Smooth muscle cell (in vitro differentiated cells): ENCODE measurements around the gene MRPS12. TPM values are rescaled to one million over a fixed set of nuclear protein-coding genes. Genes with fewer than 3 reads are reported as not detected.

Source experiments
- DNase-seq: peaks from one replicate; lab custom pipeline; 2025; ENCODE audit not compliant: unreplicated experiment; lab: John Stamatoyannopoulos, UW
- H2AFZ ChIP-seq: fragments of 200-600 bp; sonication (generic); 2 replicates; pipeline ENCODE4 v1.6.0; 2016; ENCODE audit warnings: antibody characterized with exemption, low read depth, mild to moderate bottlenecking
- H3F3A ChIP-seq: fragments of 200-600 bp; sonication (generic); 2 replicates; pipeline ENCODE4 v1.6.0; 2017; ENCODE audit warnings: antibody characterized with exemption, low read depth
- H3K27ac ChIP-seq: fragments of 200-600 bp; sonication (generic); 2 replicates; pipeline ENCODE4 v1.5.1; 2016; ENCODE audit warnings: low read depth, mild to moderate bottlenecking
- H3K27me3 ChIP-seq: fragments of 200-600 bp; sonication (generic); 2 replicates; pipeline ENCODE4 v1.6.1; 2016; ENCODE audit warnings: low read depth, mild to moderate bottlenecking
- H3K36me3 ChIP-seq: fragments of 200-600 bp; sonication (generic); 2 replicates; pipeline ENCODE4 v1.5.1; 2016; ENCODE audit warnings: low read depth
- H3K4me1 ChIP-seq: fragments of 200-600 bp; sonication (generic); 2 replicates; pipeline ENCODE4 v1.5.1; 2016; ENCODE audit warnings: low read depth
- H3K4me2 ChIP-seq: fragments of 200-600 bp; sonication (generic); 2 replicates; pipeline ENCODE4 v1.6.0; 2016; ENCODE audit warnings: mild to moderate bottlenecking
- H3K4me3 ChIP-seq: fragments of 200-600 bp; sonication (generic); 2 replicates; pipeline ENCODE4 v1.5.1; 2016; ENCODE audit warnings: mild to moderate bottlenecking
- H3K79me2 ChIP-seq: fragments of 200-600 bp; sonication (generic); 2 replicates; pipeline ENCODE4 v1.6.0; 2016; ENCODE audit warnings: low read depth, mild to moderate bottlenecking
- H3K9ac ChIP-seq: fragments of 200-600 bp; sonication (generic); 2 replicates; pipeline ENCODE4 v1.6.0; 2016; ENCODE audit warnings: low read depth
- H3K9me3 ChIP-seq: fragments of 200-600 bp; sonication (generic); replicated peaks from 2 replicates; pipeline ENCODE4 v1.5.1; 2016; ENCODE audit warnings: low read depth
- H4K20me1 ChIP-seq: fragments of 200-600 bp; sonication (generic); 2 replicates; pipeline ENCODE4 v1.6.0; 2016; ENCODE audit warnings: low read depth
- CTCF ChIP-seq: fragments of 200-600 bp; sonication (generic); IDR thresholded peaks from 2 replicates; pipeline ENCODE4 v1.5.1; 2017; ENCODE audit warnings: borderline replicate concordance, mild to moderate bottlenecking, antibody characterized with exemption; ENCODE audit not compliant: insufficient read depth, poor library complexity, severe bottlenecking
- WGBS: methylation state at CpG from one replicate; pipeline ENCODE4 v1.1.7; 2016; ENCODE audit warnings: low lambda C conversion rate; 5-methylcytosine and 5-hydroxymethylcytosine counted together
- polyA plus RNA-seq: library from polyadenylated mRNA; unstranded; fragments of >200 nt; fragmentation: Nextera tagmentation; extraction: Ambion mirVana; gene quantifications from 2 replicates; pipeline ENCODE4 v1.2.1, GENCODE V29; 2016
- total RNA-seq: library from RNA; depleted of rRNA; stranded (reverse); fragments of >200 nt; gene quantifications from 2 replicates; pipeline ENCODE4 v1.2.3, GENCODE V29; 2014

Gene MRPS12
- total and polyA plus RNA-seq, 2 experiments from 2014 or later = 25.7 to 55.2 TPM

- 44% methylated on average over 3 of the region's 3 CpGs for WGBS
- H3K4me3 ChIP-seq = no peak overlapping the region
- H3K79me2 ChIP-seq = peaks cover 10% of the 10 kb centered on the region
- no peak overlapping the region for H3K9ac ChIP-seq
- peak overlapping the region; percentile 75 for H3K27ac ChIP-seq
- no peaks in the 10 kb centered on the region for H3K9me3 ChIP-seq
- TF ChIP-seq CTCF = no peak
- no peaks in the 10 kb centered on the region for H4K20me1 ChIP-seq
- DNase-seq = no peak
- H3K4me2 ChIP-seq = no peak overlapping the region
- no peak overlapping the region for H2AFZ ChIP-seq
- peaks cover 29% of the 10 kb centered on the region for H3F3A ChIP-seq
- H3K36me3 ChIP-seq = no peaks in the 10 kb centered on the region
- peaks cover 15% of the 10 kb centered on the region for H3K4me1 ChIP-seq
- H3K27me3 ChIP-seq = no peaks in the 10 kb centered on the region
Observed at GRCh38 chr19:38978326-38978689, 47.6 kb downstream of the MRPS12 start.

- Histone ChIP-seq H2AFZ (no peak overlapping the region), H3K4me2 (no peak overlapping the region), H3K27me3 (no peaks in the 10 kb centered on the region), H3F3A (peaks cover 26% of the 10 kb centered on the region), H3K9ac (no peak overlapping the region), H4K20me1 (no peaks in the 10 kb centered on the region), H3K9me3 (no peaks in the 10 kb centered on the region), H3K79me2 (no peaks in the 10 kb centered on the region), H3K4me1 (peaks cover 9% of the 10 kb centered on the region), H3K36me3 (no peaks in the 10 kb centered on the region), H3K4me3 (no peak overlapping the region), H3K27ac (no peak overlapping the region)
- no peak for TF ChIP-seq CTCF
- DNase-seq = no peak
- 62% methylated on average over 5 of the region's 5 CpGs for WGBS
Observed at GRCh38 chr19:38979812-38980211, 49.1 kb downstream of the MRPS12 start.

GRCh38 chr19:38980583-38981374 is 50.0 kb downstream of the MRPS12 start:
- H3K9ac ChIP-seq = no peak overlapping the region
- WGBS = 88% methylated on average over 10 of the region's 10 CpGs
- no peak overlapping the region for H2AFZ ChIP-seq
- H3K4me1 ChIP-seq = peaks cover 7% of the 10 kb centered on the region
- no peaks in the 10 kb centered on the region for H3K9me3 ChIP-seq
- no peaks in the 10 kb centered on the region for H3K79me2 ChIP-seq
- no peak for TF ChIP-seq CTCF
- peaks cover 22% of the 10 kb centered on the region for H3F3A ChIP-seq
- no peak overlapping the region for H3K27ac ChIP-seq
- DNase-seq = no peak
- no peaks in the 10 kb centered on the region for H4K20me1 ChIP-seq
- no peaks in the 10 kb centered on the region for H3K27me3 ChIP-seq
- H3K36me3 ChIP-seq = no peaks in the 10 kb centered on the region
- H3K4me2 ChIP-seq = no peak overlapping the region
- H3K4me3 ChIP-seq = no peak overlapping the region

Other genes with a start within 250 kb of the MRPS12 start
- 3.2 and 5.5 TPM in 2 replicates for gene CAPN12, start 186.5 kb upstream of the MRPS12 start, total RNA-seq
- gene CAPN12, start 186.5 kb upstream of the MRPS12 start, polyA plus RNA-seq = 1.4 and 6.5 TPM in 2 replicates
- not detected in 2 replicates for gene LGALS7, start 157.4 kb upstream of the MRPS12 start, total RNA-seq
- gene LGALS7, start 157.4 kb upstream of the MRPS12 start, polyA plus RNA-seq = 3.4 TPM in 1 of 2 replicates, not detected in the other
- gene LGALS7B, start 141.7 kb upstream of the MRPS12 start, total RNA-seq = 3.0 TPM in 1 of 2 replicates, not detected in the other
- gene LGALS7B, start 141.7 kb upstream of the MRPS12 start, polyA plus RNA-seq = 0.56 TPM in 1 of 2 replicates, not detected in the other
- gene LGALS4, start 118.0 kb upstream of the MRPS12 start, total RNA-seq = not detected in 2 replicates
- gene LGALS4, start 118.0 kb upstream of the MRPS12 start, polyA plus RNA-seq = 1.3 and 2.4 TPM in 2 replicates
- gene ECH1, start 99.2 kb upstream of the MRPS12 start, total RNA-seq = 41.4 and 47.6 TPM in 2 replicates
- 142 and 154 TPM in 2 replicates for gene ECH1, start 99.2 kb upstream of the MRPS12 start, polyA plus RNA-seq
- gene HNRNPL, start 81.0 kb upstream of the MRPS12 start, total RNA-seq = 170 and 174 TPM in 2 replicates
- gene HNRNPL, start 81.0 kb upstream of the MRPS12 start, polyA plus RNA-seq = 158 and 173 TPM in 2 replicates
- gene RINL, start 52.7 kb upstream of the MRPS12 start, total RNA-seq = 2.4 and 3.0 TPM in 2 replicates
- gene RINL, start 52.7 kb upstream of the MRPS12 start, polyA plus RNA-seq = 2.0 and 4.8 TPM in 2 replicates
- 30.7 and 34.7 TPM in 2 replicates for gene SIRT2, start 31.3 kb upstream of the MRPS12 start, total RNA-seq
- 45.9 and 48.4 TPM in 2 replicates for gene SIRT2, start 31.3 kb upstream of the MRPS12 start, polyA plus RNA-seq
- 10.6 and 10.9 TPM in 2 replicates for gene NFKBIB, start 31.0 kb upstream of the MRPS12 start, total RNA-seq
- gene NFKBIB, start 31.0 kb upstream of the MRPS12 start, polyA plus RNA-seq = 19.2 and 25.3 TPM in 2 replicates
- gene CCER2, start 18.8 kb upstream of the MRPS12 start, total RNA-seq = not detected in 2 replicates
- gene CCER2, start 18.8 kb upstream of the MRPS12 start, polyA plus RNA-seq = not detected in 2 replicates
- 12.3 and 13.0 TPM in 2 replicates for gene SARS2, start 181 bp upstream of the MRPS12 start, total RNA-seq
- gene SARS2, start 181 bp upstream of the MRPS12 start, polyA plus RNA-seq = 24.6 and 33.1 TPM in 2 replicates
- 8.2 and 11.5 TPM in 2 replicates for gene FBXO17, start 44.8 kb downstream of the MRPS12 start, total RNA-seq
- gene FBXO17, start 44.8 kb downstream of the MRPS12 start, polyA plus RNA-seq = 17.9 and 21.7 TPM in 2 replicates
- 1.9 and 5.3 TPM in 2 replicates for gene FBXO27, start 101.6 kb downstream of the MRPS12 start, total RNA-seq
- 2.8 and 5.4 TPM in 2 replicates for gene FBXO27, start 101.6 kb downstream of the MRPS12 start, polyA plus RNA-seq
- gene ACP7, start 153.4 kb downstream of the MRPS12 start, total RNA-seq = 0.22 and 2.2 TPM in 2 replicates
- not detected in 2 replicates for gene ACP7, start 153.4 kb downstream of the MRPS12 start, polyA plus RNA-seq
- 9.7 and 11.8 TPM in 2 replicates for gene PAK4, start 194.8 kb downstream of the MRPS12 start, total RNA-seq
- gene PAK4, start 194.8 kb downstream of the MRPS12 start, polyA plus RNA-seq = 19.1 and 19.9 TPM in 2 replicates